ENCODE data around the gene HRK. TPM values are rescaled to one million over a fixed set of nuclear protein-coding genes. Genes with fewer than 3 reads are reported as not detected.

HRK gene
- total RNA-seq, 1 experiment from 2014 or later, result 2.6 TPM

DNA sequence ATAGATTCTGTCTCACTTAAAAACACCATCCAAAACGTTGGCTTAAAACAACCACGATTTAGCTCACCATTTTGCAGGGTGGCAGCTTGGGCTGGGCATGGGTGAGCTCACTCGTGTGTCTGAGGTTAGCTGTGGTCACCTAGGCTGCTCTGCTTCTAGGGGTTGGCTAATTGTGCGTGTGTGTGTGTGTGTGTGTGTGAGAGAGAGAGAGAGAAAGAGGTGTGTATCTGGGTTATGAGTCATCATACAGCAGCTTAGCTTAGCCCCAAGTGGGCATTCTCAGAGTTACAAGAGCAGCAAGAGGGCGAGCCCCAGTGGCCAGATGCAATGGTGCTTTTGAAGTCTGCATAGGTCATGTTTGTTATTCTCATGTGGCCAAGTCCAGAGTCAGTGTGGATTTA lies 35.5 kb upstream of the HRK start:
- Histone ChIP-seq H2BK12ac (ENCODE audit: insufficient read length, low read depth, low read length) (no peak overlapping the region), H3K4me1 (ENCODE audit: insufficient read depth, low read length) (no peaks in the 10 kb centered on the region), H3K23me2 (ENCODE audit: insufficient read length, low read depth, low read length, poor library complexity, severe bottlenecking) (no peaks in the 10 kb centered on the region), H3K27me3 (ENCODE audit: insufficient read depth, low read length) (no peaks in the 10 kb centered on the region), H3T11ph (ENCODE audit: low read length) (no peak overlapping the region), H4K5ac (ENCODE audit: insufficient read length, low read depth, low read length) (peak overlapping the region; percentile 28), H3K9me3 (ENCODE audit: control insufficient read depth, low read depth, low read length) (no peaks in the 10 kb centered on the region), H3K14ac (ENCODE audit: insufficient read depth, low read length) (peak overlapping the region; percentile 25; the same call in 1 of the 2 replicates), H3K79me2 (ENCODE audit: insufficient read depth, low read length) (no peaks in the 10 kb centered on the region; the same call in 1 of the 2 replicates), H3K27ac (ENCODE audit: insufficient read length, low read depth, low read length) (no peak overlapping the region), H3K79me1 (ENCODE audit: insufficient read depth, low read depth, low read length, poor library complexity, severe bottlenecking) (no peaks in the 10 kb centered on the region), H2BK15ac (ENCODE audit: low read depth, low read length) (no peak overlapping the region), H3K9ac (ENCODE audit: extremely low read depth, insufficient read length, low read length) (no peak overlapping the region), H2BK120ac (ENCODE audit: low read depth, low read length, poor library complexity, severe bottlenecking) (no peak overlapping the region), H3K4ac (ENCODE audit: low read depth, low read length) (no peak overlapping the region), H3K23ac (ENCODE audit: insufficient read length, low read depth, low read length) (no peak overlapping the region), H4K20me1 (ENCODE audit: control insufficient read depth, insufficient read depth, insufficient read length) (no peaks in the 10 kb centered on the region), H2BK5ac (ENCODE audit: insufficient read length, low read length) (no peak overlapping the region), H2BK20ac (ENCODE audit: low read depth, low read length, poor library complexity, severe bottlenecking) (no peak overlapping the region), H3K4me2 (ENCODE audit: insufficient read depth, insufficient read length, low read length) (no peak overlapping the region), H2AK5ac (ENCODE audit: insufficient read length, low read length) (no peak overlapping the region), H4K91ac (ENCODE audit: insufficient read length, low read depth, low read length) (no peak overlapping the region), H4K8ac (replicated peaks; ENCODE audit: insufficient read length, low read depth, low read length) (no peak overlapping the region), H2AFZ (ENCODE audit: low read length) (no peak overlapping the region), H3K56ac (ENCODE audit: insufficient read length, low read depth, low read length) (no peak overlapping the region), H3K18ac (ENCODE audit: insufficient read length, low read depth, low read length) (no peak overlapping the region)
- no peaks in the 10 kb centered on the region for H3K9me3 Mint-ChIP-seq
- no peak overlapping the region for H3K4me3 Mint-ChIP-seq
- no peak for DNase-seq
- peaks cover 26 to 30% of the 10 kb centered on the region in 2 experiments for H3K4me1 Mint-ChIP-seq
- WGBS (ENCODE audit: extremely low coverage, insufficient read length, low lambda C conversion rate), result no CpG with 5 or more reads among the region's 5 CpGs
- H3K36me3 Mint-ChIP-seq (ENCODE audit: insufficient read depth in 1 of 3, low read depth in 3 of 3), result peaks cover 0 to 9% (median 2%) of the 10 kb centered on the region in 3 experiments; a peak in 3 of 7 replicates
- no peaks in the 10 kb centered on the region for H3K27me3 Mint-ChIP-seq (ENCODE audit: low read depth)
- TF ChIP-seq, protein P1, sequence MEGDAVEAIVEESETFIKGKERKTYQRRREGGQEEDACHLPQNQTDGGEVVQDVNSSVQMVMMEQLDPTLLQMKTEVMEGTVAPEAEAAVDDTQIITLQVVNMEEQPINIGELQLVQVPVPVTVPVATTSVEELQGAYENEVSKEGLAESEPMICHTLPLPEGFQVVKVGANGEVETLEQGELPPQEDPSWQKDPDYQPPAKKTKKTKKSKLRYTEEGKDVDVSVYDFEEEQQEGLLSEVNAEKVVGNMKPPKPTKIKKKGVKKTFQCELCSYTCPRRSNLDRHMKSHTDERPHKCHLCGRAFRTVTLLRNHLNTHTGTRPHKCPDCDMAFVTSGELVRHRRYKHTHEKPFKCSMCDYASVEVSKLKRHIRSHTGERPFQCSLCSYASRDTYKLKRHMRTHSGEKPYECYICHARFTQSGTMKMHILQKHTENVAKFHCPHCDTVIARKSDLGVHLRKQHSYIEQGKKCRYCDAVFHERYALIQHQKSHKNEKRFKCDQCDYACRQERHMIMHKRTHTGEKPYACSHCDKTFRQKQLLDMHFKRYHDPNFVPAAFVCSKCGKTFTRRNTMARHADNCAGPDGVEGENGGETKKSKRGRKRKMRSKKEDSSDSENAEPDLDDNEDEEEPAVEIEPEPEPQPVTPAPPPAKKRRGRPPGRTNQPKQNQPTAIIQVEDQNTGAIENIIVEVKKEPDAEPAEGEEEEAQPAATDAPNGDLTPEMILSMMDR (conservative IDR thresholded peaks at IDR 0.05), result 0 out of 3 replicates have a peak, but pooled peaks have one; percentile 12
- H3K27ac Mint-ChIP-seq, result peak overlapping the region in 2 of 3 experiments; percentile 36 to 64; a peak in 3 of 7 replicates
